Right cardiac atrium (tissue), 5 donors: Measurements from ENCODE around the gene HMGB4. TPM values are rescaled to one million over a fixed set of nuclear protein-coding genes. Genes with fewer than 3 reads are reported as not detected.

ENCODE experiments used
- ATAC-seq, 2 donors: fragments of 200-7000 bp; cut with Tn5 transposase; one replicate each; pipeline versions ENCODE4 v1.8.0 to v1.9.1; 2020; ENCODE audit warnings: moderate library complexity in 2 of 2, mild to moderate bottlenecking in 1 of 2
- DNase-seq, 3 donors: peaks; one replicate each; pipeline ENCODE4 v3.0.0-alpha.2; 2020
- H3K27ac ChIP-seq: one replicate; pipeline ENCODE4 v1.5.1; 2013; ENCODE audit warnings: mild to moderate bottlenecking, low read length, control low read depth, moderate library complexity
- H3K27me3 ChIP-seq: one replicate; pipeline ENCODE4 v1.6.1; 2013; ENCODE audit not compliant: control insufficient read depth, insufficient read depth
- H3K4me1 ChIP-seq: one replicate; pipeline ENCODE4 v1.6.1; 2013; ENCODE audit warnings: low read length; ENCODE audit not compliant: control insufficient read depth, insufficient read depth
- H3K4me3 ChIP-seq: one replicate; pipeline ENCODE4 v1.5.1; 2013; ENCODE audit warnings: low read length, control low read depth
- H3K9me3 ChIP-seq: one replicate; pipeline ENCODE4 v1.6.1; 2013; ENCODE audit warnings: low read length; ENCODE audit not compliant: control insufficient read depth
- WGBS: extraction: QIAGEN DNeasy Blood & Tissue Kit; methylation state at CpG from one replicate; pipeline ENCODE4 v1.1.7; 2013; 5-methylcytosine and 5-hydroxymethylcytosine counted together
- intact Hi-C, 4 donors: fragments of 100-400 bp; cut with DNase I; formaldehyde crosslinking; loops; one replicate each; pipeline versions ENCODE4 v1.11.0 to v1.14.0; 2022 to 2023
- long read RNA-seq, 4 donors: library from polyadenylated mRNA; unstranded; transcript quantifications; one replicate each; pipeline ENCODE4 v2.0.0, GENCODE V29; 2020 to 2021
- polyA plus RNA-seq: library from polyadenylated mRNA; stranded (reverse); fragments of 200-250 nt; gene quantifications from one replicate; pipeline ENCODE4 v1.2.3, GENCODE V29; 2013
- total RNA-seq, 4 donors: library from RNA; stranded (reverse); fragmentation: NEBNext Ultra II Directional; extraction: Animal tissue kit (Norgen Biotek cat#: 25700); gene quantifications; one replicate each; pipeline ENCODE4 v1.2.1, GENCODE V29; 2021
- donor health status: healthy with polysubstance abuse.
- donor health status: DM: no; HTN: yes; CAD: no.
- donor health status: DM: no; HTN: no; CAD: no.
- donor health status: DM: no; HTN: yes; CAD: no; lungs with severe emphysema.
- donor health status: DM: yes; HTN: yes; CAD: no.

Gene HMGB4
- total RNA-seq (not detected), polyA plus RNA-seq (not detected)
- long read RNA-seq, donor 1: 0 reads
- long read RNA-seq, donor 2: 0 reads
- long read RNA-seq, donor 3: 0 reads
- long read RNA-seq, donor 4: 0 reads

GRCh38 chr1:33863779-33864178, at the start of gene HMGB4:
Gene HMGB4 (plus strand): TSS chr1:33864079. CDS start chr1:33864192, 113 bp downstream.
- no peak within 1 kb of the TSS for H3K27ac ChIP-seq
- DNase-seq (no peak), ATAC-seq (no peak)
- intact Hi-C loops: no loop called here
- no peaks in the 10 kb centered on the region for H3K4me1 ChIP-seq
- whole genome bisulfite sequencing: 80% methylated on average over 3 of the region's 3 CpGs
- H3K27me3 ChIP-seq: no peaks in the 10 kb centered on the region
- H3K9me3 ChIP-seq: no peaks in the 10 kb centered on the region
- H3K4me3 ChIP-seq: no peak within 1 kb of the TSS

- 70% methylated on average over 2 of the region's 2 CpGs for WGBS
- Histone ChIP-seq H3K4me3 (no peak overlapping the region), H3K9me3 (no peaks in the 10 kb centered on the region), H3K27ac (no peak overlapping the region), H3K27me3 (no peaks in the 10 kb centered on the region), H3K4me1 (no peaks in the 10 kb centered on the region)
- intact Hi-C loops: no loop called here
- DNase-seq (no peak), ATAC-seq (no peak)
These were observed 49.7 kb upstream of the HMGB4 start for GRCh38 chr1:33814166-33814565.

- Histone ChIP-seq H3K27me3 (no peaks in the 10 kb centered on the region), H3K9me3 (no peaks in the 10 kb centered on the region), H3K4me3 (no peak overlapping the region), H3K27ac (no peak overlapping the region), H3K4me1 (no peaks in the 10 kb centered on the region)
- ATAC-seq (no peak), DNase-seq (no peak)
- intact Hi-C loops: no loop called here
- 54% methylated on average over 4 of the region's 4 CpGs for WGBS
These were observed 48.8 kb upstream of the HMGB4 start for GRCh38 chr1:33815061-33815460.

- Histone ChIP-seq H3K27me3 (no peaks in the 10 kb centered on the region), H3K27ac (no peak overlapping the region), H3K4me1 (no peaks in the 10 kb centered on the region), H3K9me3 (no peaks in the 10 kb centered on the region), H3K4me3 (no peak overlapping the region)
- intact Hi-C loops: no loop called here
- DNase-seq: no peak
- 75% methylated on average over 3 of the region's 3 CpGs for WGBS
- ATAC-seq: no peak
These were observed 45.8 kb upstream of the HMGB4 start for GRCh38 chr1:33818071-33818470.

GRCh38 chr1:33819290-33819912, 44.5 kb upstream of the HMGB4 start:
- 80% methylated on average over 10 of the region's 10 CpGs for WGBS
- DNase-seq (no peak), ATAC-seq (no peak)
- intact Hi-C loops: no loop called here
- Histone ChIP-seq H3K27me3 (no peaks in the 10 kb centered on the region), H3K4me3 (no peak overlapping the region), H3K27ac (no peak overlapping the region), H3K9me3 (no peaks in the 10 kb centered on the region), H3K4me1 (no peaks in the 10 kb centered on the region)

- Histone ChIP-seq H3K4me3 (no peak overlapping the region), H3K4me1 (no peaks in the 10 kb centered on the region), H3K27ac (no peak overlapping the region), H3K27me3 (no peaks in the 10 kb centered on the region), H3K9me3 (no peaks in the 10 kb centered on the region)
- intact Hi-C loops: no loop called here
- DNase-seq (no peak), ATAC-seq (no peak)
- WGBS: 73% methylated on average over 7 of the region's 7 CpGs
These were observed 44.0 kb upstream of the HMGB4 start for GRCh38 chr1:33819913-33820311.

GRCh38 chr1:33820804-33821203, 43.1 kb upstream of the HMGB4 start:
- WGBS: 79% methylated on average over 5 of the region's 5 CpGs
- Histone ChIP-seq H3K9me3 (no peaks in the 10 kb centered on the region), H3K27me3 (no peaks in the 10 kb centered on the region), H3K4me1 (no peaks in the 10 kb centered on the region), H3K27ac (no peak overlapping the region), H3K4me3 (no peak overlapping the region)
- DNase-seq (no peak), ATAC-seq (no peak)
- intact Hi-C loops: no loop called here

GRCh38 chr1:33821291-33821690, 42.6 kb upstream of the HMGB4 start:
- Histone ChIP-seq H3K27me3 (no peaks in the 10 kb centered on the region), H3K4me3 (no peak overlapping the region), H3K4me1 (no peaks in the 10 kb centered on the region), H3K27ac (no peak overlapping the region), H3K9me3 (no peaks in the 10 kb centered on the region)
- 87% methylated on average over 6 of the region's 6 CpGs for WGBS
- ATAC-seq: no peak
- no peak for DNase-seq
- intact Hi-C loops: no loop called here

- Histone ChIP-seq H3K9me3 (no peaks in the 10 kb centered on the region), H3K27me3 (no peaks in the 10 kb centered on the region), H3K27ac (no peak overlapping the region), H3K4me3 (no peak overlapping the region), H3K4me1 (no peaks in the 10 kb centered on the region)
- WGBS: 58% methylated on average over 6 of the region's 6 CpGs
- DNase-seq (no peak), ATAC-seq (no peak)
- intact Hi-C loops: no loop called here
These were observed 41.5 kb upstream of the HMGB4 start for GRCh38 chr1:33822396-33822795.

GRCh38 chr1:33823401-33823800, 40.5 kb upstream of the HMGB4 start:
- intact Hi-C loops: no loop called here
- WGBS: 89% methylated on average over 2 of the region's 2 CpGs
- Histone ChIP-seq H3K27ac (no peak overlapping the region), H3K4me3 (no peak overlapping the region), H3K9me3 (no peaks in the 10 kb centered on the region), H3K4me1 (no peaks in the 10 kb centered on the region), H3K27me3 (no peaks in the 10 kb centered on the region)
- ATAC-seq (no peak), DNase-seq (no peak)

GRCh38 chr1:33823830-33824229, 40.0 kb upstream of the HMGB4 start:
- Histone ChIP-seq H3K4me3 (no peak overlapping the region), H3K9me3 (no peaks in the 10 kb centered on the region), H3K27me3 (no peaks in the 10 kb centered on the region), H3K27ac (no peak overlapping the region), H3K4me1 (no peaks in the 10 kb centered on the region)
- WGBS: 60% methylated on average over 1 of the region's 1 CpG
- intact Hi-C loops: no loop called here
- DNase-seq (no peak), ATAC-seq (no peak)

- DNase-seq (no peak), ATAC-seq (no peak)
- no peak overlapping the region for H3K27ac ChIP-seq
- no peaks in the 10 kb centered on the region for H3K4me1 ChIP-seq
- no peak overlapping the region for H3K4me3 ChIP-seq
- WGBS: 84% methylated on average over 6 of the region's 6 CpGs
- intact Hi-C loops: no loop called here
- H3K9me3 ChIP-seq: no peaks in the 10 kb centered on the region
- no peaks in the 10 kb centered on the region for H3K27me3 ChIP-seq
These were observed 39.6 kb upstream of the HMGB4 start for GRCh38 chr1:33824321-33824720.
